GM06990 (cell line): Measurements from ENCODE around the gene ADA.

Experiments
- DNase-seq: peaks from one replicate; pipeline ENCODE4 v3.0.0-alpha.2; 2011; ENCODE audit not compliant: insufficient read length; ENCODE audit errors: extremely low read depth
- H3K27me3 ChIP-seq: replicated peaks from 2 replicates; pipeline ENCODE4 v1.6.0; 2011; ENCODE audit warnings: low read length; ENCODE audit not compliant: control insufficient read depth, insufficient read depth
- H3K36me3 ChIP-seq: 2 replicates; pipeline ENCODE4 v1.5.1; 2011; ENCODE audit warnings: low read length; ENCODE audit not compliant: control insufficient read depth, insufficient read depth
- H3K4me3 ChIP-seq: replicated peaks from 2 replicates; pipeline ENCODE4 v1.5.1; 2011; ENCODE audit warnings: low read depth, mild to moderate bottlenecking, control low read depth, low read length
- TF ChIP-seq, protein P1 (sequence below): IDR thresholded peaks from 2 replicates; pipeline ENCODE4 v1.5.1; 2011; ENCODE audit warnings: low read length, control low read depth, mild to moderate bottlenecking, inconsistent platforms; ENCODE audit not compliant: insufficient read depth, poor library complexity, severe bottlenecking

The ADA gene

DNA sequence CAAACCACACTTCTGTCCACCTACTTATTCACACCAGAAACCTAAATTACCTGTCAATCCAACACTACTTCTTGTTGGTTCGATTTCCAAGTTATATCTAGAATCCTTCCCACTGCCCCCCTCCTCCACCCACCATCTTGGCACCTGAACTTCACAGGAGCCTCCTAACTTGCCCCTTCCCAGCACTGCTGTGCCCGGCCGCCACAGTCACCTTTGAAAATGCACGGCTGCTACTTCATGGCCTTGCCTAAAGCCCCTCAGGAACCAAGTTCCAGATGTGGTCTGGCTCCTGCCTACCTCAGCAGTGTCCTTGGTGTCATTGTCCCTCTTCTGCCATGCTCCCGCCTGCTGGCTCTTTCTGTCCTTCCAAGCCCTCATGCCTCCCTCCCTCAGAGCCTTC, 37.9 kb downstream of the ADA start:
- H3K27me3 ChIP-seq, result no peaks in the 10 kb centered on the region
- H3K36me3 ChIP-seq, result peaks cover 29% of the 10 kb centered on the region
- DNase-seq, result no peak
- TF ChIP-seq, protein P1, sequence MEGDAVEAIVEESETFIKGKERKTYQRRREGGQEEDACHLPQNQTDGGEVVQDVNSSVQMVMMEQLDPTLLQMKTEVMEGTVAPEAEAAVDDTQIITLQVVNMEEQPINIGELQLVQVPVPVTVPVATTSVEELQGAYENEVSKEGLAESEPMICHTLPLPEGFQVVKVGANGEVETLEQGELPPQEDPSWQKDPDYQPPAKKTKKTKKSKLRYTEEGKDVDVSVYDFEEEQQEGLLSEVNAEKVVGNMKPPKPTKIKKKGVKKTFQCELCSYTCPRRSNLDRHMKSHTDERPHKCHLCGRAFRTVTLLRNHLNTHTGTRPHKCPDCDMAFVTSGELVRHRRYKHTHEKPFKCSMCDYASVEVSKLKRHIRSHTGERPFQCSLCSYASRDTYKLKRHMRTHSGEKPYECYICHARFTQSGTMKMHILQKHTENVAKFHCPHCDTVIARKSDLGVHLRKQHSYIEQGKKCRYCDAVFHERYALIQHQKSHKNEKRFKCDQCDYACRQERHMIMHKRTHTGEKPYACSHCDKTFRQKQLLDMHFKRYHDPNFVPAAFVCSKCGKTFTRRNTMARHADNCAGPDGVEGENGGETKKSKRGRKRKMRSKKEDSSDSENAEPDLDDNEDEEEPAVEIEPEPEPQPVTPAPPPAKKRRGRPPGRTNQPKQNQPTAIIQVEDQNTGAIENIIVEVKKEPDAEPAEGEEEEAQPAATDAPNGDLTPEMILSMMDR, result no peak
- H3K4me3 ChIP-seq, result no peak overlapping the region

DNA sequence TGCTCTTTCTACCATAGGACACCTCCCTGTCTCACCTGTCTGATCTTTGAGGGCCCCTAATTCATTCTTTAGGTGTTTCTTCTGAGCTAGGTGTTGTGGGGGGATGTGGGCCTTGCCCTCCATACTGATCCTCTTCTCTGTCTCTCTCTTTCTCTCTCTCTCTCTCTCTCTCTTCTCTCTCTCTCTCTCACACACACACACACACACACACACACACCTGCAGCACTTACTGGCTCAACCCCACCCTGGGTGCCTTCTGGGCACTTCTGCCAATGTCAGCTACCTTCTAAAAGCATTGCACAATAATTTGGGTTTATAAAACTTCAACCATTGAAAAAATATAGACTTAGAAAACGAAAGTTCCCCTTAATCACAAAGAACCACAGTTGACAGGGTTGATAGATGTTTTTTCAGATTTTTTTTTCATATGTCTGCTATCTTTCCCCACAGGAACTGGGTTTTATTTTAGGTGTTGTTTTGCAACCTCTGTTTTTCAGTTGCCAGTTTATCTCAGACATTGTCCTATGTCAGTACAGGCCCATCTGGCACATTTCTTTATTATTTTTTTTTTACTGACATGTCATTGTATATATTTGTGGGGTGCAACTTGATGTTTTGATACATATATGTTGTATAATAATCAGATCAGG, 41.1 kb downstream of the ADA start:
- TF ChIP-seq, protein P1, result no peak
- Histone ChIP-seq H3K4me3 (no peak overlapping the region), H3K27me3 (no peaks in the 10 kb centered on the region), H3K36me3 (peaks cover 9% of the 10 kb centered on the region)
- DNase-seq, result no peak

DNA sequence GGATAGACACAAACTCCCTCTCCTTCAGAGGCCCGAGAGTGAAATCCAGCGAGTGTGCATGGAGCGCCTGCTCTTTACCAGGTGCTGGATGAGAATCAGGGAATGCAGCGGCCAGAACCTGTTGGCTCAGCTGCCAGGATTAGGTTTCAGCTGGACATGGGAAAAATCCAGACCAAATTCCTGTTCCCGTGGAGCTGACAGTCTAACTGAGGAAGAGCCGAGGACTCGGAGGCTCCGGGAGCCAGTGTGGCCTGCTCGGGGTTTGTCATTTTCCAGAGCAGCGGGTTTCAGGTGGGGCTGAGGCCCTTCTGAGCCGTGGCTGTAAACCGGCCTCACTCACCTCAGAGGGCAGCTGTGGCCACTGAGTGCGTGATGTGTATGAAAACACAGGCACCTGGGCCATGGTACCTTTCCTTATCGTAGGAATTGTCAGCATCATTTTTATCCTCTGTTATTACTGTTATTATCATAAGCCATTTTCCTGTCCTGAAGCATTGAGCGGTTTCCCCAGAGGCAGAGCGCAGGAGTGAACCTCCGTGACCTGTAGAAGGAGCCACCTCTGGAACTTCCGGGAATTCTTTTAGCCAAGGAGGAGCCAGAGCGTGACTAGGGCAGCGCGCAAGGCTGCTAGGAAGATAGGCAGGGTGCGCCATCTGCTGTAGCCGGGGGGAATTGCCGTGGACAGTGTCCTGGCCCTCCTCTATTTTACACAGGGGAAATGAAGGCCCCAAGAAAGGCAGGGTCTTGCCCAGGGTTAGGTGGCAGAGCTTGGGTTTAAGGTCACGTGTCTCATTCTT, 41.8 kb downstream of the ADA start:
- no peaks in the 10 kb centered on the region for H3K27me3 ChIP-seq
- TF ChIP-seq, protein P1, result peak; percentile 98
- peaks cover 9% of the 10 kb centered on the region for H3K36me3 ChIP-seq
- H3K4me3 ChIP-seq, result no peak overlapping the region; the same call in 1 of the 2 replicates
- DNase-seq, result peak; percentile 75

DNA sequence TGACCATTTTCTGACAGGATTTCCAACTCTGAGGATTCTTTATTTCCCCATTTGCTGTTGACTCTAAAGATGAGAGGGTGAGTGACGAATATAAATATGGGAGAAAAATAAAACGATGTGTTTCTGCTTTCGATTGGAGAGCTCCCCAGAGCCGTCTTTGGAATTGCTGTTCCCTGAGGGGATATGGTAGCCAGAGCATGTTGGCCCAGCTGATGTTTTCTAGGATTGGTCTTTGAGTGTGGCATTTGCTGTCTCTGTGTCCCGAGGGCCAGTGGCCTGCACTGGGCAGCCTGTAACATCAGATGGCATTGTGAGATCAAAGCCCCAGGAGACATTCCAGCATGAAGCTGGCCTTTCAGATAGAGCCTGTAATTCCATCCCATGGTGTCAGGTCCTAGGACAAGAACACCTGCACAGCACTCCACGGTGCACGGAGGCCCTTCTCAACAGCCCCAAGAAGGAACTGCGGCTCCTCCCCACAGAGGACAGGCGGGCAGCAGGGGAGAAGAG, 42.4 kb downstream of the ADA start:
- DNase-seq, result no peak
- H3K27me3 ChIP-seq, result no peaks in the 10 kb centered on the region
- no peak overlapping the region for H3K4me3 ChIP-seq
- peaks cover 5% of the 10 kb centered on the region for H3K36me3 ChIP-seq
- TF ChIP-seq, protein P1, result no peak

DNA sequence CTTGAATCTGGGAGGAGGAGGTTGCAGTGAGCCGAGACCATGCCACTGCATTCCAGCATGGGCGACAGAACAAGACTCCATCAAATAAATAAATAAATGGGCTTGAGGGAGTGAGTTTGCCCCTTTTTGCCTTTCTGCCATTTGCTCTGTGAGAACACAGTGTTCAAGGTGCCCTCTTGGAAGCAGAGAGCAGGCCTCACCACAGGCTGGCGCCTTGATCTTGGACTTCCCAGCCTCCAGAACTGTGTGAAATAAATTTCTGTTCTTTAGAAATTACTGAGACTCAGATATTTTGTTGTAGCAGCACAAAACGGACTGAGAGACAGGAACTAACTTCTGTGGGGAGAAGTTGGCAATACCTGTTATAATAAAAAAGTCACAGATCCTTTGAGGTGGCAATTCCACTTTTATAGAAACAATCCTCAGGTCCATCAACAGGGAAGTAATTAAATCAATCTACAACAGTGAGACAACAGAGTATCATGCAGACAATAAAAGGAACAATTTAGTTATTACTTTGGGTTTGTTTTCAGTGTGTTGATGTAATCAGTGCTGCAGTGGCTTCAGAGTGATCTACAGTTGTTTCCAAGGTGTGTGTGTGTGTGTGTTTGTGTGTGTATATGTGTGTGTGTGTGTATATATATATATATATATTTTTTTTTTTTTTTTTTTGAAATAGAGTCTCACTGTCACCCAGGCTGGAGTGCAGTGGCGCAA, 44.6 kb downstream of the ADA start:
- no peak for DNase-seq
- Histone ChIP-seq H3K36me3 (no peaks in the 10 kb centered on the region; the same call in none of the 2 replicates), H3K4me3 (no peak overlapping the region), H3K27me3 (no peaks in the 10 kb centered on the region)
- TF ChIP-seq, protein P1, result no peak
